K562 (cell line): ENCODE measurements around the gene ACTN3. TPM values are rescaled to one million over a fixed set of nuclear protein-coding genes. Genes with fewer than 3 reads are reported as not detected.

ENCODE experiments used
- ATAC-seq: fragments of 200-7000 bp; cut with Tn5 transposase; 3 replicates; pipeline ENCODE4 v1.9.1; 2020; ENCODE audit warnings: moderate library complexity
- BruUV-seq: library from RNA; stranded (reverse); fragments of 400-500 nt; replicated peaks from 2 replicates; lab custom pipeline; 2021; lab: Mats Ljungman, UMichigan
- CTCF ChIA-PET: fragments of 300-600 bp; formaldehyde crosslinking; extraction: SDS; loops from one replicate; lab custom pipeline; 2021; ENCODE audit warnings: low intra/inter-chr PET ratio; lab: Yijun Ruan, JAX
- POLR2A ChIA-PET: fragments of 300-600, 350-650 bp; sonication (Branson Sonifier 250); formaldehyde crosslinking; extraction: SDS; loops from one replicate; lab custom pipeline; 2021; ENCODE audit warnings: antibody characterized with exemption, inconsistent platforms; lab: Yijun Ruan, JAX
- DNase-seq, 4 experiments: peaks; one replicate each; pipeline versions ENCODE4 v3.0.0 to v3.0.0-alpha.2; 2011 to 2018; ENCODE audit warnings: low spot score in 3 of 4, mixed read lengths in 3 of 4; ENCODE audit errors: extremely low read depth in 1 of 4
- FAIRE-seq: peaks from 2 replicates; lab custom pipeline; 2011; peaks lifted over from hg19 to GRCh38; lab: Jason Lieb, UNC
- H2AFZ ChIP-seq: 2 replicates; pipeline ENCODE4 v1.6.0; 2011; ENCODE audit warnings: low read depth, low read length, control low read depth, inconsistent platforms
- H3K27ac ChIP-seq: fragments of 200-600 bp; 3 replicates; pipeline ENCODE4 v1.8.0; 2011; ENCODE audit warnings: low read depth, mild to moderate bottlenecking, control low read depth, inconsistent platforms, low read length, moderate library complexity, mixed read lengths; ENCODE audit errors: extremely low read depth
- H3K27me3 ChIP-seq, 2 experiments: fragments of 300-600 bp in 1 of 2; 2 replicates in 1 of 2; 3 replicates in 1 of 2; pipeline versions ENCODE4 v1.6.0 to v1.8.0; 2011; ENCODE audit warnings: inconsistent platforms in 2 of 2, low read length in 2 of 2, mild to moderate bottlenecking in 1 of 2, mixed read lengths in 1 of 2, moderate library complexity in 1 of 2; ENCODE audit not compliant: control insufficient read depth in 2 of 2, insufficient read depth in 2 of 2
- H3K36me3 ChIP-seq: fragments of 300-600 bp; 3 replicates; pipeline ENCODE4 v1.8.0; 2011; ENCODE audit warnings: mild to moderate bottlenecking, low read length, inconsistent platforms; ENCODE audit not compliant: control insufficient read depth, insufficient read depth
- H3K4me1 ChIP-seq, 2 experiments: fragments of 200-600 bp in 1 of 2; replicated peaks in 1 of 2; 2 replicates in 1 of 2; 3 replicates in 1 of 2; pipeline versions ENCODE4 v1.5.1 to v1.8.0; 2011; ENCODE audit warnings: inconsistent platforms in 2 of 2, low read length in 2 of 2, mild to moderate bottlenecking in 1 of 2, mixed read lengths in 1 of 2, moderate library complexity in 1 of 2; ENCODE audit not compliant: control insufficient read depth in 2 of 2, insufficient read depth in 2 of 2
- H3K4me2 ChIP-seq: 2 replicates; pipeline ENCODE4 v1.6.1; 2011; ENCODE audit warnings: low read length, control low read depth, inconsistent platforms, mixed read lengths; ENCODE audit not compliant: insufficient read depth
- H3K4me3 ChIP-seq: fragments of 200-600 bp; sonication (generic), shearing (Covaris generic); 2 replicates; pipeline ENCODE4 v1.5.1; 2016; ENCODE audit warnings: control low read depth, inconsistent platforms
- H3K79me2 ChIP-seq: fragments of 200-600 bp; 3 replicates; pipeline ENCODE4 v1.8.0; 2011; ENCODE audit warnings: low read length, inconsistent platforms; ENCODE audit not compliant: control insufficient read depth, insufficient read depth
- H3K9ac ChIP-seq, 2 experiments: 2 replicates each; pipeline versions ENCODE4 v1.6.0 to v1.6.1; 2011; ENCODE audit warnings: low read depth in 2 of 2, low read length in 2 of 2, control low read depth in 1 of 2, inconsistent platforms in 1 of 2, mild to moderate bottlenecking in 1 of 2, mixed read lengths in 1 of 2; ENCODE audit not compliant: insufficient read depth in 1 of 2
- H3K9me1 ChIP-seq: one replicate; pipeline ENCODE4 v1.6.0; 2011; ENCODE audit warnings: inconsistent platforms, mild to moderate bottlenecking, low read length, moderate library complexity; ENCODE audit not compliant: control insufficient read depth, insufficient read depth
- H3K9me3 ChIP-seq: replicated peaks from 2 replicates; pipeline ENCODE4 v1.5.1; 2011; ENCODE audit warnings: low read depth, low read length, inconsistent platforms; ENCODE audit not compliant: control insufficient read depth, insufficient read depth
- H4K20me1 ChIP-seq: replicated peaks from 2 replicates; pipeline ENCODE4 v1.6.1; 2011; ENCODE audit warnings: low read length, inconsistent platforms, mixed read lengths; ENCODE audit not compliant: control insufficient read depth, insufficient read depth
- BCOR ChIP-seq: fragments of 450-650 bp; IDR thresholded peaks from 2 replicates; pipeline ENCODE4 v1.6.1; 2016
- CTCF ChIP-seq, 3 experiments: IDR thresholded peaks in 2 of 3; conservative IDR thresholded peaks in 1 of 3; 2 replicates each; pipeline ENCODE4 v1.5.1; 2011 to 2012; ENCODE audit warnings: low read length in 3 of 3, mild to moderate bottlenecking in 3 of 3, control low read depth in 2 of 3, improper control_type of control experiment in 1 of 3, inconsistent platforms in 1 of 3, low read depth in 1 of 3, mixed read lengths in 1 of 3, moderate library complexity in 1 of 3; ENCODE audit not compliant: insufficient read depth in 2 of 3
- ETV1 ChIP-seq: fragments of 450-650 bp; conservative IDR thresholded peaks from 2 replicates; pipeline ENCODE4 v1.6.1; 2016; ENCODE audit warnings: missing genetic modification characterization, control low read depth, low read depth, missing compliant biosample characterization
- HES1 ChIP-seq: fragments of 450-650 bp; IDR thresholded peaks from 2 replicates; pipeline ENCODE4 v1.6.1; 2016; ENCODE audit warnings: low read depth, mild to moderate bottlenecking, moderate library complexity
- MTA1 ChIP-seq: fragments of 450-650 bp; IDR thresholded peaks from 2 replicates; pipeline ENCODE4 v1.6.1; 2017; ENCODE audit warnings: borderline replicate concordance
- NR2C1 ChIP-seq, 2 experiments: fragments of 450-650 bp; IDR thresholded peaks; 2 replicates each; pipeline ENCODE4 v1.6.1; 2017; ENCODE audit warnings: mild to moderate bottlenecking in 2 of 2, antibody characterized with exemption in 1 of 2, inconsistent platforms in 1 of 2, missing compliant biosample characterization in 1 of 2, missing genetic modification characterization in 1 of 2
- PRPF4 ChIP-seq: fragments of 200-400 bp; formaldehyde crosslinking; IDR thresholded peaks from one replicate; pipeline ENCODE4 v1.6.1; 2017; ENCODE audit warnings: low read length, low read depth, mild to moderate bottlenecking; ENCODE audit not compliant: insufficient read depth, poor library complexity, severe bottlenecking
- SRSF3 ChIP-seq: fragments of 200-400 bp; formaldehyde crosslinking; IDR thresholded peaks from 2 replicates; pipeline ENCODE4 v1.6.1; 2016; ENCODE audit warnings: mild to moderate bottlenecking, low read length, moderate library complexity; ENCODE audit not compliant: insufficient read depth
- ZNF408 ChIP-seq: fragments of 250-450 bp; sonication (Bioruptor Pico); IDR thresholded peaks from 2 replicates; pipeline ENCODE4 v1.4.0; 2020; ENCODE audit warnings: low read depth, mild to moderate bottlenecking, moderate library complexity
- ZNF695 ChIP-seq: fragments of 450-650 bp; formaldehyde crosslinking; IDR thresholded peaks from 2 replicates; pipeline ENCODE4 v1.4.0; 2020; ENCODE audit warnings: mild to moderate bottlenecking, moderate library complexity
- WGBS: fragments of 100-300 bp; shearing (Covaris generic); methylation state at CpG from one replicate; pipeline ENCODE4 v1.1.6; 2016; ENCODE audit warnings: low coverage, mixed read lengths; ENCODE audit not compliant: insufficient coverage; ENCODE audit errors: missing lambda C conversion rate; 5-methylcytosine and 5-hydroxymethylcytosine counted together
- in situ Hi-C: fragments of 300-500 bp; cut with MboI; formaldehyde crosslinking; loops from 4 replicates; pipeline ENCODE4 v1.15.0; 2018; ENCODE audit warnings: inconsistent platforms, mixed read lengths
- intact Hi-C: fragments of 100-400 bp; cut with micrococcal nuclease; formaldehyde crosslinking; loops from 2 replicates; pipeline ENCODE4 v1.14.2; 2022
- polyA plus RNA-seq, 8 experiments: library from polyadenylated mRNA; depleted of rRNA in 4 of 8; stranded (reverse) in 5 of 8; unstranded in 3 of 8; fragments of >200 nt; fragmentation: Nextera tagmentation in 2 of 8; fragmentation: Illumina TruSeq in 1 of 8; extraction: Ambion mirVana in 2 of 8; extraction: Trizol in 1 of 8; gene quantifications; 2 replicates each; pipeline versions ENCODE4 v1.2.1 to v1.2.3, GENCODE V29; 2011 to 2014; ENCODE audit warnings: inconsistent platforms in 1 of 8, missing spikeins in 1 of 8
- total RNA-seq, 7 experiments: library from RNA; depleted of rRNA in 6 of 7; stranded (reverse); fragments of >200 nt in 6 of 7; fragmentation: Illumina TruSeq in 2 of 7; extraction: Trizol in 2 of 7; gene quantifications; 2 replicates each; pipeline versions ENCODE4 v1.2.1 to v1.2.3, GENCODE V29; 2011 to 2021; ENCODE audit warnings: low replicate concordance in 1 of 7
- TF ChIP-seq, protein P1 (sequence below): fragments of 250-450 bp; sonication (Bioruptor Pico); IDR thresholded peaks from 2 replicates; pipeline ENCODE4 v1.5.1; 2021; ENCODE audit warnings: mild to moderate bottlenecking
- TF ChIP-seq, protein P2 (sequence below): fragments of 250-450 bp; sonication (Bioruptor Pico); IDR thresholded peaks from 2 replicates; pipeline ENCODE4 v1.6.1; 2021; ENCODE audit warnings: mild to moderate bottlenecking
- TF ChIP-seq, protein P3 (sequence below): fragments of 250-450 bp; sonication (Bioruptor Pico); IDR thresholded peaks from 2 replicates; pipeline ENCODE4 v1.9.0; 2021; ENCODE audit warnings: mild to moderate bottlenecking, inconsistent platforms

The ACTN3 gene
- total and polyA plus RNA-seq, 9 of the 15 experiments (the other 6 are each of a cell fraction or from before 2014, with no cell fraction given), result not detected

- Histone ChIP-seq H3K4me1 (peaks cover 3 to 9% of the 10 kb centered on the region in 2 experiments; a peak in 4 of 5 replicates), H3K27me3 (no peaks in the 10 kb centered on the region), H3K79me2 (peaks cover 9% of the 10 kb centered on the region), H3K9ac (peak within 1 kb of the TSS; percentile 66 to 88), H3K9me3 (no peaks in the 10 kb centered on the region), H3K27ac (peak within 1 kb of the TSS; percentile 77), H4K20me1 (no peaks in the 10 kb centered on the region), H3K36me3 (peaks cover 4% of the 10 kb centered on the region; the same call in 1 of the 3 replicates), H2AFZ (peak within 1 kb of the TSS; percentile 99), H3K4me3 (peak within 1 kb of the TSS; percentile 70), H3K9me1 (peaks cover 2% of the 10 kb centered on the region), H3K4me2 (peak within 1 kb of the TSS; percentile 93)
- ChIA-PET CTCF (interaction anchor here (0.8 kb wide), 1 partner anchor 102 kb away, joined by 3 read pairs; no protein-coding TSS in a partner anchor), POLR2A (interaction anchor here (0.6 to 2.2 kb wide), 5 partner anchors 24 to 371 kb away, joined by 3 to 10 read pairs (median 3); partner anchors contain the start of gene DPP3)
- BruUV-seq, result no TSS peak
- DNase-seq, result peak; percentile 88 to 91 (median 90)
- ATAC-seq, result peak; percentile 100
- 1% methylated on average over 31 of the region's 31 CpGs for WGBS
- intact Hi-C loops, result no loop called here
- in situ Hi-C loops, result no loop called here
- peak; percentile 77 for FAIRE-seq
- TF ChIP-seq ZNF695 (CRISPR knock-in tag) (no peak), MTA1 (no peak), NR2C1 (IDR thresholded peaks at IDR 0.05) (no peak), NR2C1 (tag; IDR thresholded peaks at IDR 0.05) (peak; percentile 44; the same call in 1 of the 2 replicates), BCOR (no peak), HES1 (no peak), ZNF408 (CRISPR knock-in tag) (no peak), PRPF4 (no peak), SRSF3 (no peak), ETV1 (no peak; the same call in 1 of the 2 replicates), CTCF (IDR thresholded peaks at IDR 0.05 in 2 of 3, conservative IDR thresholded peaks at IDR 0.05 in 1 of 3; ENCODE audit: insufficient read depth in 2 of 3, low read depth in 1 of 3, low read length in 3 of 3) (no peak)
- TF ChIP-seq, protein P1, sequence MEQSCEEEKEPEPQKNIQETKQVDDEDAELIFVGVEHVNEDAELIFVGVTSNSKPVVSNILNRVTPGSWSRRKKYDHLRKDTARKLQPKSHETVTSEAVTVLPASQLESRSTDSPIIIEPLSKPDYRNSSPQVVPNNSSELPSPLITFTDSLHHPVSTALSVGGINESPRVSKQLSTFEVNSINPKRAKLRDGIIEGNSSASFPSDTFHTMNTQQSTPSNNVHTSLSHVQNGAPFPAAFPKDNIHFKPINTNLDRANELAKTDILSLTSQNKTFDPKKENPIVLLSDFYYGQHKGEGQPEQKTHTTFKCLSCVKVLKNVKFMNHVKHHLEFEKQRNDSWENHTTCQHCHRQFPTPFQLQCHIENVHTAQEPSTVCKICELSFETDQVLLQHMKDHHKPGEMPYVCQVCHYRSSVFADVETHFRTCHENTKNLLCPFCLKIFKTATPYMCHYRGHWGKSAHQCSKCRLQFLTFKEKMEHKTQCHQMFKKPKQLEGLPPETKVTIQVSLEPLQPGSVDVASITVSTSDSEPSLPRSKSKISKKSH (CRISPR knock-in tag), result no peak
- TF ChIP-seq, protein P2, sequence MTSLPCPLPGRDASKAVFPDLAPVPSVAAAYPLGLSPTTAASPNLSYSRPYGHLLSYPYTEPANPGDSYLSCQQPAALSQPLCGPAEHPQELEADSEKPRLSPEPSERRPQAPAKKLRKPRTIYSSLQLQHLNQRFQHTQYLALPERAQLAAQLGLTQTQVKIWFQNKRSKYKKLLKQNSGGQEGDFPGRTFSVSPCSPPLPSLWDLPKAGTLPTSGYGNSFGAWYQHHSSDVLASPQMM (CRISPR knock-in tag), result no peak
- TF ChIP-seq, protein P3, sequence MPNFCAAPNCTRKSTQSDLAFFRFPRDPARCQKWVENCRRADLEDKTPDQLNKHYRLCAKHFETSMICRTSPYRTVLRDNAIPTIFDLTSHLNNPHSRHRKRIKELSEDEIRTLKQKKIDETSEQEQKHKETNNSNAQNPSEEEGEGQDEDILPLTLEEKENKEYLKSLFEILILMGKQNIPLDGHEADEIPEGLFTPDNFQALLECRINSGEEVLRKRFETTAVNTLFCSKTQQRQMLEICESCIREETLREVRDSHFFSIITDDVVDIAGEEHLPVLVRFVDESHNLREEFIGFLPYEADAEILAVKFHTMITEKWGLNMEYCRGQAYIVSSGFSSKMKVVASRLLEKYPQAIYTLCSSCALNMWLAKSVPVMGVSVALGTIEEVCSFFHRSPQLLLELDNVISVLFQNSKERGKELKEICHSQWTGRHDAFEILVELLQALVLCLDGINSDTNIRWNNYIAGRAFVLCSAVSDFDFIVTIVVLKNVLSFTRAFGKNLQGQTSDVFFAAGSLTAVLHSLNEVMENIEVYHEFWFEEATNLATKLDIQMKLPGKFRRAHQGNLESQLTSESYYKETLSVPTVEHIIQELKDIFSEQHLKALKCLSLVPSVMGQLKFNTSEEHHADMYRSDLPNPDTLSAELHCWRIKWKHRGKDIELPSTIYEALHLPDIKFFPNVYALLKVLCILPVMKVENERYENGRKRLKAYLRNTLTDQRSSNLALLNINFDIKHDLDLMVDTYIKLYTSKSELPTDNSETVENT, result no peak
Observed at GRCh38 chr11:66510271-66510989, 36.3 kb upstream of the ACTN3 start, which contains the start of gene BBS1. Gene BBS1, plus strand, starts transcription at chr11:66510635. Its CDS starts 25 bp downstream, at chr11:66510660.
